ENCODE results near the gene PHF21B.
"Not testable (repeated sequence)": the region's sequence is repeated elsewhere in the genome, so short reads cannot be mapped to it uniquely, and the experiment has no call there.

PHF21B gene

DNA sequence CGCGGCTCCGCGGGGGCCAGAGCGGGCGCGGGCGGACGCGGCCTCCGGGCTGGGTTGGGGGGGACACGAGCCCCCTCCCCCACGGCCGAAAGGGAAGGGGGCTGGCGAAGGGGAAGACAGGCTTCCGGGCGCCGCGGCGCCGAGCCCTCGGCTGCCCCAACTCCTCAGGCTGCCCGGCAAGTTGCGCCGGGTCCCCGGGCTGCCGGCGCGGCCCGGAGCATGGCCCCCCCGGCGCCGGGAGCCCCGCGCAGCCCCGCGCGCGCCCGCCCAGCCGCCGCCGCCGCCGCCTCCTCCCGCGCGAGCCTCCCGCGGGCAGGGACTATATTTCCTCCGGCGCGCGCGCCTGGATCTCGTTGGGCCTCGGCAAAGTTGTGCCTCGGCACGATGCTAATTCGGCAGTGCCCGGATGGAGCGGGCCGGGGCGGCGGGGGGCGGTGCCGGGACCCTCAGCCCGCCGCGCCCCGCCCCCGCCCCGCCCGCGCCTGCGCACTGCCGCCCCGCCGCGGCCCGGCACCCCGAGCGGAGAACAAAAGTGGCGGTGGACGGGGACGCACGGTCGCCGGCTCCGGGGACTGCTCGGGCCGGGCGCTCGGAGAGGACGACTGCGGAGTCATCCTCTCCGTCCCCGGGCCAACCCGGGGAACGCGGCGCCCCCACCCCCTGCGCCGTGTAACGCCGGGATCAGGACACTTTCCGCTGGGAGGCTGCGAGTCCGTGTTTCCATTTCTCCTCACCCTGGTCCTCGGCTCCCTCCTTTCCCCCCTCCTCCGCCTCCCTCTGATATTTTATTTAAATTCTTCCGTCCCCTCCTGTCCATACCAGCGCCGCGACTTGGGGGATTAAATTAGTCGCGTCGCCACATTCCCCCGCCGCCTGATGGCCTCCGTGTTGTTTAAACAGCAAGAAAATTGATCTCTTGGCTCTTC, at the start of gene PHF21B:
PHF21B (minus strand) TSS at position 400 of the 926 bp plus-strand sequence. CDS start 456 bp downstream, outside the sequence.
- peak; percentile 23 to 36 for DNase-seq (ENCODE audit: low read depth in 2 of 2)

GRCh38 chr22:45059296-45059695, 49.5 kb upstream of the PHF21B start:
- DNase-seq (ENCODE audit: low read depth in 2 of 2) = no peak

DNA sequence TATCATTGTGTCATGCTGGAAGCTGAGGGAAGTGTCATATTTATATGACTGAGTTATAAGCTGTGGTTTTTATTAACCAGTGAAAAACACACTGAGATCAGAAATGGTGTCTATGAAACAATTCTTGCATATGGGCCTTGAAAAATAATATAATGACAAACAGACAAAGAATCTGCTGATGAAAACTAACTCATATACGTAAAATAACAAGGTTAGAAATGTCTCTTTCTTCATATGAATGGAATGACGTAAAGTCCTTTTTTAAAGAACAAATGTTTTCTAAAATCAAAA, 48.8 kb upstream of the PHF21B start:
- no peak for DNase-seq (ENCODE audit: low read depth in 2 of 2)

- no peak for DNase-seq (ENCODE audit: low read depth in 2 of 2)
These were observed 46.1 kb upstream of the PHF21B start for GRCh38 chr22:45055936-45056335.

DNA sequence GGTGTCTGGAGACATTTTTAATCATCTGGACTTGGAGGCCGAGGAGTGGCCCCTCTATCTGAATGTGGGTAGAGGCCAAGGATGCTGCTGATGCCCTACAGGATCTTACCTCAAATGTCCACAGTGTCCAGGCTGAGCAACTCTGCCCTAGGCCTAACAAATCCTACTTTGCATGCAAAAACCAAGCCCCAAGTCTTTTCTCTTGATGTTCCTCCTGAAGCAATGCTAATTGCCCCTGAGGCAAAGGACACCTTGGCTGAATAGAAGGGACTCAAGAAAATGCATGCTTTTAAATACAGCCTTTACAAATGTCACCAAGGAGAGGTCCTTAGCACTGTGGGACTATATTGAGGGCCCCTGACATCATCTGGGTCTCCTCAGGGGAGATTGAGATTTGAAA, 43.8 kb upstream of the PHF21B start:
- no peak for DNase-seq (ENCODE audit: low read depth in 2 of 2)

DNA sequence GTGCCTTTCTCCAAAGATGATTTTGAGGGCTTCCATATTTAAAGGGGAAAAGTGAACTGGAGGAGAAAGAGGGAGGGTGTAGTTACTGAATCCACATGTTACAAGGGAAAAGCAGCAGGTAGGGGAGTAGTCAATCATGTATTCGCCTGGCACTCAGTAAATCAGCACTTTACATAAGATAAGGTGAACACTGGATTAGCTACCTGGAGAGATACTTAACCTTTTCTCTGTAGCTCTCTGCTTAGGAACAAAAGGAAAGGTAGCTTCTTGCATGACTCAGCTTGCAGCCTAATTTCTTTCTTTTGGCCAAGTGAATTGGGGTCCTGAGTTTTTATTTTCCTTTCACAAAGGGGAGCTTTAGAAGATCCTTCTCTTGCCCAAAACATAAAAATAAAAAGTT, 43.3 kb upstream of the PHF21B start:
- DNase-seq (ENCODE audit: low read depth in 2 of 2) = no peak

GRCh38 chr22:45052665-45053064, 42.9 kb upstream of the PHF21B start:
- DNase-seq (ENCODE audit: low read depth in 2 of 2) = not testable (repeated sequence)

DNA sequence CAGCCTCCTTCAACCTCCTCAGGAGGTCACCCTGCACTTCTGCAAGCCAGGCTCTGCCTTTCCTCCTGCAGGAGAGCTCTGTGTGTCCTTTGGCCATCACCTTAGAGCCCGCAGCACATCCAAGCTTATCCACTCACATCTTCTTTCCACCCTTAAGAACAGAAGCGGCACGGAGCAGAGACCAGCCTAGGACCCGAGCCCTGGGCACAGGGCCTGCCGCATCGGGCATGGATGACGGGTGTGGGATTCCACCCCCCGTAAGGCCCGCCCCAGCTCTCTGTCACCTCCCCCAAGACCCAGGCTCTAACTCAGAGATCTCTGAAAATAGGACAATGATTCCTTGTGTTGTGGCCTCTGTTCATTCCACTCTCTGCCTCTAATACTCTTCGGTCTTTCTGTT, 42.1 kb upstream of the PHF21B start:
- DNase-seq (ENCODE audit: low read depth in 2 of 2) = no peak

DNA sequence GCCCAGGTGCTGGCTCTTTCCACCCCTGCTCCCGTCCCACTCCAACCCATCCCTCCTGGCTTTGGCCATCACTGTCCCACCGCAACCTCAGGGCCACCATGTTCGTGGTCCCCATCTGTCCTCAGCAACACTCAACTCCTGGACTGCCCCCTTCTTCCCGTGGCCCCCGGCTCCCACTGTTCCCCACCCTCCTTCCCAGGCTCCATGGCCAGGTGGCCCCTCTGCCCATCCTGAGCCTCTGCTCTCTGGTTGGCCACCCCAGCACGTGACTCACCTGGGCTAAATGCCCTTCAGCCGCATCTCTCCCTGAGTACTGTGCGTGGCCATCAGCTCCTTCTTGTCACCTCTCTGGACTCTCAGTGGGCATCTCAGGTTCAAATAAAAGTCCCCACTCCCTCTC, 41.6 kb upstream of the PHF21B start:
- no peak for DNase-seq (ENCODE audit: low read depth in 2 of 2)

DNA sequence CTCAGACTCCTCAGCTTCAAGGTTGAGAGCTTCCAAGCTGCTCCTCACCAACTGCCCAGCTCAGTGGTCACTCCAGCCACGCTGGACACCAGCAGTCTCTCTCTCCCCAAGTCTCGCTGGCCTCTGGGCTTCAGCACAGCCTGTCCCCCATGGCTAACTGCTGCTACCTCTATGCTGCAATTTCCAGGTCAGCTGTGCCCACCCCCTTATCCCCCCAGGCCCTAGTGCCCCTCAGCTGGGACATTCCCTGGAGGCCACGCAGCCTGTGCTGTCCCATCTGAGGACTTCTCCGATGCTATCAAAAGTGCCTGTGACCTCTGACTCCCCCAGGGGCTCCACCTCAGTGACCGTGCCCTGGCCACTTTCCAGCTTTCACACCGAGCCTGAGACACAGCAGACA, 37.5 kb upstream of the PHF21B start:
- DNase-seq (ENCODE audit: low read depth in 2 of 2) = no peak

- no peak for DNase-seq (ENCODE audit: low read depth in 2 of 2)
These were observed 35.4 kb upstream of the PHF21B start for GRCh38 chr22:45045208-45045607.

DNA sequence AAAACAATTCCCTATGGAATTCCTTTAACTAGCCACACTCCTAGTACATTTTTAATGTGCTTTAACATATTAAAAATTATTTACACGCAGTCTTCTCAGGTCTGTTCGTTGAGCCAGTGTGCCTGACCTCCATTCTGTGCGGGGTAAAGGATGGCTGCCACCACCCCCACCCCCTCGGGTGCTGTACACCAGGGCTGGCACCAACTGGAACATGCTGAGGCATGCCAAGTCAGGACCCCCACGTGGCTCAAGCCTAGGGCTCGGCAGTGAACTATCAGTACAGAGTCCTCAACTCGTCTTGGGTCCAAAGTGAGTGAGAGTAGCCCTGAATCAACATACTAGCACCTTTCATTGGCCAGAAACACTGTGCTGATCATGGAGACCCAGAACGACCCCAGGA, 32.5 kb upstream of the PHF21B start:
- DNase-seq (ENCODE audit: low read depth in 2 of 2) = no peak

DNA sequence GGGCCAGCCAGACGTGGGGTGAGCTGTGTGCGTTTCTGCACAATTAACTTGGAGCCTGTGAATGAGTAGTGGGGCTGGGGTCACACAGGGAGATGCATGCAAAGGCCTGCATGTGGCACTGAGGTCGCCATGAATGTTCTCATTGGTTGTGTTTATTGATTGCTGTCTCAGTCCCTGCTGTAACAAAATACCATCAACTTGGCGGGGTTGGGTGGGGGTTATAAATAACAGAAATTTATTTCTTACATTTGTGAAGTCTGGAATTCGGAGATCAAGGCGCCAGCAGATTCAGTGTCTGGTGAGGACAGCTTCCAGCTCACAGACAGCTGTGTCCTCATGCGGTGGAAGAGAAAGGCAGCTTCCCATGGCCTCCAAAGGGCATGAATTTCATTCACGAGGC, 29.3 kb upstream of the PHF21B start:
- no peak for DNase-seq (ENCODE audit: low read depth in 2 of 2)

GRCh38 chr22:45036154-45036553, 26.3 kb upstream of the PHF21B start:
- no peak for DNase-seq (ENCODE audit: low read depth in 2 of 2)

GRCh38 chr22:45034821-45035220, 25.0 kb upstream of the PHF21B start:
- DNase-seq (ENCODE audit: low read depth in 2 of 2) = no peak

GRCh38 chr22:45034156-45034555, 24.4 kb upstream of the PHF21B start:
- DNase-seq (ENCODE audit: low read depth in 2 of 2) = no peak

DNA sequence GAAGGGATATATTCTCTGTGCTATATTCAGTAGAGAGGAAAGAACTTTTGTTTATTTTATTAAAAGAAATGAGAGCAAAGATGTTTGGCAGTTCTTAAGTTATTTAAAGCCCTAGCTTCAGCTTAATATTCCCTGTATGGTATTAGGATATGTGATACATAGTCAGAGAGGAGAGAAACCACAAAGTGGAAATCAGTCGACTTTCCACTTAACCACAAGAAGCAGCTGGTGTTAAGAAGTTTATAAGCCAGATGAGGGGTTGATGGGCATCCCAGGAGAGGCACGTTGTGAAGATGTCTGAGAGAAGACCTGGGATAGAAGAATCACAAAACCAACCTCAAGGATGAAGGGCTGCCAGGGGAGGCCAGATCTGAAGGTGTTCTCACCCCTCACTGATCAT, 23.3 kb upstream of the PHF21B start:
- no peak for DNase-seq (ENCODE audit: low read depth in 2 of 2)

- DNase-seq (ENCODE audit: low read depth in 2 of 2) = no peak
These were observed 22.0 kb upstream of the PHF21B start for GRCh38 chr22:45031629-45032403.

GRCh38 chr22:45029501-45029900, 19.7 kb upstream of the PHF21B start:
- no peak for DNase-seq (ENCODE audit: low read depth in 2 of 2)

DNA sequence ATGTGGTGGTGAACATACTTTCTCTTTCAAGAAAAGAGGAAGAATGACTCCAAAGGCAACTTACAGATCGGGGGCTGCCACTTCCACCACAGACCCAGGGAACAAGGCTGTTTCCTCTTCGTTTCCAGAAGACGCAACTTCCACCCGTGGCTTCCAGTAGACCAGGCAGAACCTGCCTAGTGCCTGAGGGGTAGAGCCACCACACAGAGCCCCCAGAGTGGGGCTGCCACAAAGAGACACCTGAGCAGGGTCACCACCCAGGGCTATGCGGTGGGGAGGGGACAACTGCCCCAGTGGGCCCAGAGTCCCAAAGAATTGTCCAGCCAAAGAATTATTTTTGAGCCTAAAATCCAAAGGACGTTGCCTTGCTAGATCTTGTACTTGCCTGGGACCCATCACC, 16.7 kb upstream of the PHF21B start:
- no peak for DNase-seq (ENCODE audit: low read depth in 2 of 2)

DNA sequence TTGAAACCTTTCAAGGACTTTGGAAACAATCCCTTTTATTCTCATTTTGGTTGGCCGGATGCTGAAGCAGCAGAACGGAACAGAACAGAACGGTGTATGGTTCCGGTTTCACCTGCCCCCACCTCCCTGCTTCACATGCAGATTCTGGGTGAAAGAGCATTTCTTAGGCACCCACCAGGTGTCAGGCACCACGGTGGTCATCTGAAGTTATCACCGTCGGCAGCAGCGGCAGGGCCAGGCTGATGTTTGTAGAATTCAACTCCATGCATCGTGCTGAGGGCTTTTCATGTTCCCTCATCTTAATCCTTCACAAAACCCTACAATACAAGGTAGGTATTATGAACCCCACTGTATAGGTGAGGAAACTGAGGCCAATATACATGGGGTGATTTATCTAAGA, 13.6 kb upstream of the PHF21B start:
- no peak for DNase-seq (ENCODE audit: low read depth in 2 of 2)

GRCh38 chr22:45019861-45020655, 10.3 kb upstream of the PHF21B start:
- no peak for DNase-seq (ENCODE audit: low read depth in 2 of 2)

Measured in stimulated activated CD8-positive, alpha-beta memory T cell treated with anti-CD3 and anti-CD28 coated beads, Interleukin-15, amount 100 ng/mL, for 48 hours (primary cell).